ENCODE data around the gene B4GALT2. TPM values are rescaled to one million over a fixed set of nuclear protein-coding genes. Genes with fewer than 3 reads are reported as not detected.

The B4GALT2 gene
- total RNA-seq, 1 donor from 2014 or later, result 56.6 TPM

DNA sequence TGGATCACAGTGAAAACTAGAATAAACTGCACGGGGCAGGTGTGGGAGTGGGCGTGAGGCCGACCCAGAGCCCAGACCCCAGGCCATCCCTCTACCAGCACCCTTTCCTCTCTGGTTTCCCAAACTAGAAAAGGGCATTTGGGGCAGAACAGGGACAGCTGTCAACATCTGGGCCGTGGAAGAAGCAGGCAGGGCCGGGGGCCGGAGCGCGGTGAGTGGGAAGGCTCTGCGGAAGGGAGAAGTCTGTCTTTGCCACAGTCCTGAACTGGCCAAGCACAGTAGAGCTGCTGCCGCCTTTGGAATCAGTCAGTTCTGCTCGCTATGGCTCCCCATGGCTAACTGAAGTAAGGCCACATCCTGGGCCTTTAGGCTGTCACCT, 19.0 kb downstream of the B4GALT2 start:
- H3K9me3 ChIP-seq (ENCODE audit: insufficient read depth, low read depth, low read length), result no peaks in the 10 kb centered on the region
- no peak overlapping the region for H3K27ac Mint-ChIP-seq (ENCODE audit: unreplicated experiment)
- H3K4me1 ChIP-seq (ENCODE audit: insufficient read depth, low read length), result no peaks in the 10 kb centered on the region
- DNase-seq (ENCODE audit: low read depth), result no peak
- no peaks in the 10 kb centered on the region for H3K79me2 ChIP-seq (ENCODE audit: insufficient read depth, low read length)
- H3K27ac ChIP-seq (ENCODE audit: low read depth, low read length), result no peak overlapping the region
- no peaks in the 10 kb centered on the region for H3K36me3 ChIP-seq (ENCODE audit: insufficient read depth, low read length)
- H3K27me3 ChIP-seq (ENCODE audit: insufficient read depth, low read length), result no peaks in the 10 kb centered on the region
- H2AFZ ChIP-seq (ENCODE audit: low read depth, low read length), result no peak overlapping the region
- H3K9me3 Mint-ChIP-seq (ENCODE audit: unreplicated experiment), result no peaks in the 10 kb centered on the region
- H3K4me3 ChIP-seq (ENCODE audit: insufficient read depth, low read depth, low read length), result no peak overlapping the region
- peaks cover 2% of the 10 kb centered on the region for H3K27me3 Mint-ChIP-seq (ENCODE audit: low read depth, unreplicated experiment)
- no peak overlapping the region for H3K9ac ChIP-seq (ENCODE audit: low read length)
- no peak for FAIRE-seq
- TF ChIP-seq EZH2 (IDR thresholded peaks at IDR 0.05; ENCODE audit: insufficient read depth, low read length), result no peak
- TF ChIP-seq, protein P1, sequence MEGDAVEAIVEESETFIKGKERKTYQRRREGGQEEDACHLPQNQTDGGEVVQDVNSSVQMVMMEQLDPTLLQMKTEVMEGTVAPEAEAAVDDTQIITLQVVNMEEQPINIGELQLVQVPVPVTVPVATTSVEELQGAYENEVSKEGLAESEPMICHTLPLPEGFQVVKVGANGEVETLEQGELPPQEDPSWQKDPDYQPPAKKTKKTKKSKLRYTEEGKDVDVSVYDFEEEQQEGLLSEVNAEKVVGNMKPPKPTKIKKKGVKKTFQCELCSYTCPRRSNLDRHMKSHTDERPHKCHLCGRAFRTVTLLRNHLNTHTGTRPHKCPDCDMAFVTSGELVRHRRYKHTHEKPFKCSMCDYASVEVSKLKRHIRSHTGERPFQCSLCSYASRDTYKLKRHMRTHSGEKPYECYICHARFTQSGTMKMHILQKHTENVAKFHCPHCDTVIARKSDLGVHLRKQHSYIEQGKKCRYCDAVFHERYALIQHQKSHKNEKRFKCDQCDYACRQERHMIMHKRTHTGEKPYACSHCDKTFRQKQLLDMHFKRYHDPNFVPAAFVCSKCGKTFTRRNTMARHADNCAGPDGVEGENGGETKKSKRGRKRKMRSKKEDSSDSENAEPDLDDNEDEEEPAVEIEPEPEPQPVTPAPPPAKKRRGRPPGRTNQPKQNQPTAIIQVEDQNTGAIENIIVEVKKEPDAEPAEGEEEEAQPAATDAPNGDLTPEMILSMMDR (IDR thresholded peaks at IDR 0.05; ENCODE audit: insufficient read depth, low read depth, low read length), result no peak
- no peaks in the 10 kb centered on the region for H4K20me1 ChIP-seq (ENCODE audit: insufficient read depth, low read length)
- no peak overlapping the region for H3K4me2 ChIP-seq (ENCODE audit: low read length)
- no peaks in the 10 kb centered on the region for H3K4me1 Mint-ChIP-seq (ENCODE audit: low read depth, unreplicated experiment)
- peaks cover 21% of the 10 kb centered on the region for H3K36me3 Mint-ChIP-seq (ENCODE audit: low read depth, unreplicated experiment)
- H3K4me3 Mint-ChIP-seq (ENCODE audit: unreplicated experiment), result no peak overlapping the region

DNA sequence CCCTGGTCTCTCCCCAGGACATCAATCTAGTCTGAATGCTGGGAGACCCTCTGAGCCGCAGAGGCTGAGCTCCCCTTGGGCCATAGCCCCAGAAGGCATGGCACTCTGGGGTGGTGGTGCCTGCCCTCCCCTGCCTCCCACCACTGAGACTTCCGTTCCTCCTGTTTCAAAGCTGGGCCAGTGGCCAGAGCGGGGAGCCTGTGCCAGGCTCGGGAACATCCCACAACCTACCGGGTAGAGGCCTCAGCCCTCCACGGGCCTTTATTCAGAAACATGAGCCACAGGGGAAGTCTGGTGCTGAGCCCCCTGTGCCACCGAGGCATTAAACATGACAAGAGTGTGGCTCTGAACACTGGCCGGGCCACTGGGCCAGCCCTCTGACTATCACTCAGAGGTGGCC, 20.4 kb downstream of the B4GALT2 start:
- Mint-ChIP-seq H3K4me3 (ENCODE audit: unreplicated experiment) (no peak overlapping the region), H3K9me3 (ENCODE audit: unreplicated experiment) (no peaks in the 10 kb centered on the region), H3K36me3 (ENCODE audit: low read depth, unreplicated experiment) (peaks cover 23% of the 10 kb centered on the region), H3K4me1 (ENCODE audit: low read depth, unreplicated experiment) (no peaks in the 10 kb centered on the region), H3K27ac (ENCODE audit: unreplicated experiment) (no peak overlapping the region), H3K27me3 (ENCODE audit: low read depth, unreplicated experiment) (peaks cover 2% of the 10 kb centered on the region)
- no peak overlapping the region for H3K4me2 ChIP-seq (ENCODE audit: low read length)
- H3K4me1 ChIP-seq (ENCODE audit: insufficient read depth, low read length), result no peaks in the 10 kb centered on the region
- no peak overlapping the region for H2AFZ ChIP-seq (ENCODE audit: low read depth, low read length)
- no peaks in the 10 kb centered on the region for H4K20me1 ChIP-seq (ENCODE audit: insufficient read depth, low read length)
- no peak overlapping the region for H3K9ac ChIP-seq (ENCODE audit: low read length)
- H3K79me2 ChIP-seq (ENCODE audit: insufficient read depth, low read length), result no peaks in the 10 kb centered on the region
- no peak for FAIRE-seq
- no peaks in the 10 kb centered on the region for H3K9me3 ChIP-seq (ENCODE audit: insufficient read depth, low read depth, low read length)
- H3K27me3 ChIP-seq (ENCODE audit: insufficient read depth, low read length), result no peaks in the 10 kb centered on the region
- no peak overlapping the region for H3K4me3 ChIP-seq (ENCODE audit: insufficient read depth, low read depth, low read length)
- H3K36me3 ChIP-seq (ENCODE audit: insufficient read depth, low read length), result no peaks in the 10 kb centered on the region
- H3K27ac ChIP-seq (ENCODE audit: low read depth, low read length), result no peak overlapping the region
- DNase-seq (ENCODE audit: low read depth), result no peak
- TF ChIP-seq, protein P1 (IDR thresholded peaks at IDR 0.05; ENCODE audit: insufficient read depth, low read depth, low read length), result no peak
- TF ChIP-seq EZH2 (IDR thresholded peaks at IDR 0.05; ENCODE audit: insufficient read depth, low read length), result no peak

DNA sequence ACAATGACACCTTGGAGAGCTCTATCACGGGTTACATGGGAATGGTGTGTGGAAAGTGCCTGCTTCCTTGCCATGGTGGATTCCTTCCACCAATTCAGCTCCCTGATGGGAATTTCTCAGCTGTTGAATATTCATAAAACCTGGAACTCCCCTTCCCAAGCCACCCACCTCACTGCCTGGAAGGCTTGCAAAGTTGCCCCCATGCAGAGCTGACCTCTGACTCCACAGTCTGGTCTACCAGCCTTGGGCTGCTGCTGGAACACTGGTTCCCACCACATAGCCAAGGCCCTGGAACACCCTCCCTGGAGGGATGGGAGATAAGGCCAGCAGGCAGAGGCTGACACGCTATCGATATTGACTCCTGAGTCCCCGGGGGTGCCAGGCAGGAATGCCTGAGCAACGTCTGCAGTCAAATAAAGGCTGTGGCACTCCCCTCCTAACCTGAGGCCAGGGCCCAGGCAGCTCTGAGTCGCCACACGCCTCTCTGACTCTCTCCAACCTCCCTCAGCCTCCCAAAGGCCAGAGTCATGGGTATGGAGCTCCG, 21.2 kb downstream of the B4GALT2 start:
- no peak overlapping the region for H3K9ac ChIP-seq (ENCODE audit: low read length)
- TF ChIP-seq, protein P1 (IDR thresholded peaks at IDR 0.05; ENCODE audit: insufficient read depth, low read depth, low read length), result no peak
- no peak for TF ChIP-seq EZH2 (IDR thresholded peaks at IDR 0.05; ENCODE audit: insufficient read depth, low read length)
- H3K27ac ChIP-seq (ENCODE audit: low read depth, low read length), result no peak overlapping the region
- no peaks in the 10 kb centered on the region for H4K20me1 ChIP-seq (ENCODE audit: insufficient read depth, low read length)
- H3K4me3 ChIP-seq (ENCODE audit: insufficient read depth, low read depth, low read length), result no peak overlapping the region
- no peaks in the 10 kb centered on the region for H3K27me3 ChIP-seq (ENCODE audit: insufficient read depth, low read length)
- no peaks in the 10 kb centered on the region for H3K9me3 Mint-ChIP-seq (ENCODE audit: unreplicated experiment)
- H3K79me2 ChIP-seq (ENCODE audit: insufficient read depth, low read length), result no peaks in the 10 kb centered on the region
- no peaks in the 10 kb centered on the region for H3K9me3 ChIP-seq (ENCODE audit: insufficient read depth, low read depth, low read length)
- no peak overlapping the region for H3K4me3 Mint-ChIP-seq (ENCODE audit: unreplicated experiment)
- DNase-seq (ENCODE audit: low read depth), result no peak
- H3K4me1 ChIP-seq (ENCODE audit: insufficient read depth, low read length), result no peaks in the 10 kb centered on the region
- H3K36me3 Mint-ChIP-seq (ENCODE audit: low read depth, unreplicated experiment), result peaks cover 25% of the 10 kb centered on the region
- no peaks in the 10 kb centered on the region for H3K36me3 ChIP-seq (ENCODE audit: insufficient read depth, low read length)
- H3K4me1 Mint-ChIP-seq (ENCODE audit: low read depth, unreplicated experiment), result no peaks in the 10 kb centered on the region
- H3K27me3 Mint-ChIP-seq (ENCODE audit: low read depth, unreplicated experiment), result peaks cover 2% of the 10 kb centered on the region
- no peak overlapping the region for H2AFZ ChIP-seq (ENCODE audit: low read depth, low read length)
- no peak overlapping the region for H3K4me2 ChIP-seq (ENCODE audit: low read length)
- no peak overlapping the region for H3K27ac Mint-ChIP-seq (ENCODE audit: unreplicated experiment)
- no peak for FAIRE-seq
